Fibroblast of gingiva (primary cell): ENCODE results near the gene PDE6B.
"Not testable (repeated sequence)": the region's sequence is repeated elsewhere in the genome, so short reads cannot be mapped to it uniquely, and the experiment has no call there.

Source experiments
- DNase-seq: peaks from one replicate; pipeline ENCODE4 v3.0.0-alpha.2; 2011; ENCODE audit warnings: low read depth

The PDE6B gene

DNA sequence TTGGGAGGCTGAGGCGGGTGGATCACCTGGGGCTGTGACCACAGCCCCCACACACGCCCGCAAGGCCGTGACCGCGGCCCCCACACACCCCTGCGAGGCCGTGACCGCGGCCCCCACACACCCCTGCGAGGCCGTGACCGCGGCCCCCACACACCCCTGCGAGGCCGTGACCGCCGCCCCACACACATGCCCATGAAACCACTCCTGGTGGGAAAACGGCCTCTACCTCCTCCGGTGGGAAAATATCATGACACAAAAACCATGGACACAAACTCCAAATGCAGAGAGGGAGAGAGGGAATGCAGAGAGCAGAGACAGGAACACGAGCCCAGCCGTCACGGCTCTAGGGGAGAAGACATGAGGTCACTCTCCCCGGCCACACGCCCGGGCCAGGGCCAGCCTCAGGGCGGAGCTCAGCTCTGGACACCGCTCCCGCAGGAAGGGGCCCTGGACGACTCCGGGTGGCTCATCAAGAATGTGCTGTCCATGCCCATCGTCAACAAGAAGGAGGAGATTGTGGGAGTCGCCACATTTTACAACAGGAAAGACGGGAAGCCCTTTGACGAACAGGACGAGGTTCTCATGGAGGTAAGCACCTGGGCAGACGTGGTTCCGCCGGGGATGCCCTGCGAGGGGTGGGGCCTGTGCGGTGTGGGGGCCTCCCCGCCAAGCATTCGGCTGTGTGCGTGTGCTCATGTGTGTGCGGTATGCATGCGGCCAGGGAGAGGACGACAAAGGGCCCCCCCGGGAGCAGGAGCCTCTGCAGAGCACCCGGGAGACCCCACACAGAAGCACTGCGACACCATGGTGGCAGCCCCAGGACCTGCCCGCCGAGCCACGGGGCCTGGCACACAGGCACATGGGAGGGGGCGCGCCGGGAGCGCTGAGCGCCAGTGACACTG is 31.3 kb downstream of the PDE6B start:
- DNase-seq = no peak

DNA sequence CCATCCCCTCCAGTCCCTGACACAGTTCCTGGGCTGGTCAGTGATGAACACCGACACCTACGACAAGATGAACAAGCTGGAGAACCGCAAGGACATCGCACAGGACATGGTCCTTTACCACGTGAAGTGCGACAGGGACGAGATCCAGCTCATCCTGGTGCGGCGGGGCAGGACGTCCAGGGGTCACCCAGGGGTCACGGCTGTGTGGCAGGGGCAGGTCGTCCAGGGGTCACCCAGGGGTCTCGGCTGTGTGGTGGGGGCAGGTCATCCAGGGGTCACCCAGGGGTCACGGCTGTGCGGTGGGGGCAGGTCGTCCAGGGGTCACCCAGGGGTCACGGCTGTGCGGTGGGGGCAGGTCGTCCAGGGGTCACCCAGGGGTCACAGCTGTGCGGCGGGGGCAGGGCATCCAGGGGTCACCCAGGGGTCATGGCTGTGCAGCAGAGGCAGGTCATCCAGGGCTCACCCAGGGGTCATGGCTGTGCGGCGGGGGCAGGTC is 32.0 kb downstream of the PDE6B start:
- no peak for DNase-seq

DNA sequence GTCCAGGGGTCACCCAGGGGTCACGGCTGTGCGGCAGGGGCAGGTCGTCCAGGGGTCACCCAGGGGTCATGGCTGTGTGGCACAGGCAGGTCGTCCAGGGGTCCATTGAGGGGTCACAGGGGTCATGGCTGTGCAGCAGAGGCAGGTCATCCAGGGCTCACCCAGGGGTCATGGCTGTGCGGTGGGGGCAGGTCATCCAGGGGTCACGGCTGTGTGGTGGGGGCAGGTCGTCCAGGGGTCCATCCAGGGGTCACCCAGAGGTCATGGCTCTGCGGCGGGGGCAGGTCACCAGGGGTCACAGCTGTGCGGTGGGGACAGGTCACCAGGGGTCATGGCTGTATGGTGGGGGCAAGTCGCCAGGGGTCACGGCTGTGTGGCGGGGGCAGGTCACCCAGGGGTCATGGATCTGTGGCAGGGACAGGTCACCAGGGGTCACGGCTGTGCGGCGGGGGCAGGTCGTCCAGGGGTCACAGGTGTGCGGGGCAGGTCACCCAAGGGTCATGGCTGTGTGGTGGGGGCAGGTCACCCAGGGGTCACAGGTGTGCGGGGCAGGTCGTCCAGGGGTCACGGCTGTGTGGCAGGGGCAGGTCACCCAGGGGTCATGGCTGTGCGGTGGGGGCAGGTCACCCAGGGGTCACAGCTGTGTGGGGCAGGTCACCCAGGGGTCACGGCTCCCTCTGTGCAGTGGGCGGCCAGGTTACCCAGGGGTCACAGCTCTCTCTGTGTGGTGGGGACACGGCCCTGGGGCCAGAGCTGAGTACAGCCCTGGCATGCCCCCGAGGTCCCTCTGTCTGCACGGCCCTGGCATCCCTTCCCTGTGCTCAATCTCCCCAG is 32.7 kb downstream of the PDE6B start:
- DNase-seq = no peak

DNA sequence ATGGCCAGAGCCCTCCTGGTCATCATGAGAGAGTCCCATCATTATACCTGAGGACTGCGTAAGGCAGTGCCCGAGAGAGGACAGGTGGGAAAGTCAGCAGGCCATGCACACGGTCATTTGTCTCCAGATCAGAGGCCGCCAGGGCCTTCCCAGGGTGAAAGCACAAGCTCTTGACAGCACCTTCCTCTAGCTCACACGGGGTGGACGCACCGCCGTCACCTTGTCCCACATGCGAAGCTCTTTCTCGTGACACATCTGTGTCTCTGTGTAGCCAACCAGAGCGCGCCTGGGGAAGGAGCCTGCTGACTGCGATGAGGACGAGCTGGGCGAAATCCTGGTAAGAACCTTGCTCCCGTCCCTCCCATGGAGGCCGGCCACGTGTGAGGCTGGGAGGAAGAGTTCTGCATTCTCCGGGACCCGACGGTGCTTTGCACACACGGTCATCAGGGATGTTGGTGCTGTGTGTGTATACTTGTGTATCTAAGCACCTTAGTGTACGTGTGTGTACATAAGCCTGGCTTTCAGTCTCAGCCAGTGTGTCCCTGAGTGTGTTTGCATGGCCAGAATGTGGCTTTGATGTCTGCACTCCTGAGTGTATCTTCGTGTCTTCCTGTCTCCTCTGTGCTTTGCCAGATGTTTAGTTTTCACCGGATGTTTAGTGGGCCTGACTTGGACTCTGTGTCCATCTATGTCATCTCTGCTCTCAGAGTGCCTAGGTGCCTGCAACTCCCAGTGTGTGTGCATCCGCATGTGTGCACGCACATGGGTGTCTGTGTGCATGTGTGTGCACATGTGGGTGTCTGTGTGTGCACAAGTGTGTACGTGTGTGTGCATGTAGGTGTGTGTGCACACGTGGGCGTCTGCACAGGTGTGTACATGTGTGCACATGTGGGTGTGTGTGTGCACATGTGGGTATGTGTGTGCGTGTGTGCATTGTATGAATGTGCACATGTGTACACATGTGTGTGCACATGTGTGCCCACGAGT is 33.6 kb downstream of the PDE6B start:
- DNase-seq = no peak

DNA sequence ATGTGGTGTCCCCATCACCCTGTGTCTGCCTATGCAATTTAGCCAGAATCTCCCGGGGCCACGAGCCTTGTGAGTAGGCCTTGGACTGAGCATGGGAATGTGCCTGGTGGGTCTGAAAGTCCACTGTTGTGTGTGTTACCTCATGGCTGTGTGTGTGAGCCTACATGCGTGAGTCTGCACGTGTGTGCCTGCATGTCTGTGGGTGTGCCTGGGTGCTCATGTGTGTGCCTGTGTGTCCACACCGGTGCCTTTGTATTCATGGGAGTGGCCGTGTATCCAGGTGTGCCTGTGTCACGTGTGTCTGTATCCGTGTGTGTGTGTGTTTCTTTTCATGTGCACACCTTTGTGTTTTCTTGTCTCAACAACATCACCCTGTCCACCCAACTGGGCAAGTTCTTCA is 34.5 kb downstream of the PDE6B start:
- no peak for DNase-seq

DNA sequence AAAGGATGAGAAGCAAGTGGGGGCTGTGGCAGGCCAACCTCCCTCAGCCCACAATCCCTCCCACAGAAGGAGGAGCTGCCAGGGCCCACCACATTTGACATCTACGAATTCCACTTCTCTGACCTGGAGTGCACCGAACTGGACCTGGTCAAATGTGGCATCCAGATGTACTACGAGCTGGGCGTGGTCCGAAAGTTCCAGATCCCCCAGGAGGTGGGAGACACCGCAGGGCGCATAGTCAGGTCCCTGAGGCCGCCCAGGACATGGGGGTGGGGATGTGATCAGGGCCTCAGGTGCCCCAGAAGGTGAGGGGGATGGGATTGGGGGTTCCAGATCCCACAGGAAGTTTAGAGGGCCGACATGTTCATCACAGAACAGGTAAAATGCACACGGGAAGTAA is 35.0 kb downstream of the PDE6B start:
- DNase-seq = no peak

DNA sequence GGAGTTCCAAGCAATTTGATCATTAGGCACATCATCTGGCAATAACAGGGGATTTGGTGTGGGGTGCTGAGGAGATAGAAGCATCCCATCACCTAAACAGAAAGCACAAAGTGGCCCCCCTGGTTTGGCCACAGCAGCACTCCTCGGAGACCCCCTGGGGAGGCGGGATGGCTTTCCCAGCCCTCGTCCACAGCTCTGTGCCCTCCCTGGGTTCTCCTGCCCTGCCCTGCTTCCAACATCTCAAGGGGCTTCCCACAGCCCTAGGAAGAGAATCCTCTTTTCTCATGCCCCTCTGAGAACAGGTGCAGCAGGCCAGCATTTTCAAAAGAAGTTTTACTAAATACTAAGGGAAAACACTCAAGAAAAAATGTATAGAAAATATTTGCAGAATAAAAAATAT is 35.9 kb downstream of the PDE6B start:
- no peak for DNase-seq

DNA sequence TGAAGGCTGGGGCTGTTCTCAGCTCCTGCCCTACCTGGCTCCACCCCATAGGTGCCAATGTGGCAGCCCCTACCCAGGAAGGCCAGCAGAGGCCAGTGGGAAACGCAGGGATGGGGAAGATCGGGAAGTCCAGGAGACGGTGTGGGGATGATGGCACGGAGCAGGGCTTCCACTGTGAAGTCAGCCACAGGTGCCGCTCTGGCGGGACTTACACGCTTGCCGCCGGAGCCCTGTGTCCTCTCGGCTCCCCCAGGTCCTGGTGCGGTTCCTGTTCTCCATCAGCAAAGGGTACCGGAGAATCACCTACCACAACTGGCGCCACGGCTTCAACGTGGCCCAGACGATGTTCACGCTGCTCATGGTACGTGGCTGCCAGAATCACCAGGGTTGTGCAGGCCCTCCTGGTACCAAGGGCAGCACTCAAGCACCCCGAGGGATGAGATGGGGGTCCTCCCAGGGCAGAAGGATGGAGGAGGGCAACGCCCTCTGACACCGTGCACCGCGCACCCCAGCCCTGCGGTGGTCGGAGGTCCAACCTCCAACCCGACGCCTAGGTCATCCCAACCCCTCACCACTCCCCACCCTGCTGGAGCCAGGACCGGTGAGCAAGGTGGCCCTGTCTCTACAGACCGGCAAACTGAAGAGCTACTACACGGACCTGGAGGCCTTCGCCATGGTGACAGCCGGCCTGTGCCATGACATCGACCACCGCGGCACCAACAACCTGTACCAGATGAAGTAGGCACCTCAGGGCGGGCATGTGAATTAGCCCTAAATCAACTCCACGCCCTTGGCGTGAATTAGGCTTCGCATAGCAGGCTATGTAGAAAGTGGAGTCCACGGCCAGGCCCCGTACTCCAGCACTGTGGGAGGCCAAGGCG is 36.7 kb downstream of the PDE6B start:
- DNase-seq = no peak

DNA sequence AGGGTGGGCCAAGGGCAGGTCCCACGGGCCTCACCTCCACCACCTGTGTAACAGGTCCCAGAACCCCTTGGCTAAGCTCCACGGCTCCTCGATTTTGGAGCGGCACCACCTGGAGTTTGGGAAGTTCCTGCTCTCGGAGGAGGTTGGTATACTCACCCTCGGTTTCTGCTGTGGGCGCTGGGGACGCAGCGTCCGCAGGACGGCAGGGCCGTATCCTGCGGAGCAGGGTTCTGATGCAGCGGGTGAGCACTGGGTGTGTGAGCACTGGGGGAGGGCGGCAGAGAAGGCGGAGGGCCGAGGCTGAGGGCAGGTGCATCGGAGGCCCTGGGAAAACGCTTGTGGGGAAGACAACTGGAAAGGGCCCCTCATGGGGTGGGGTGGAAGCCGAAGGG is 37.7 kb downstream of the PDE6B start:
- DNase-seq = no peak

DNA sequence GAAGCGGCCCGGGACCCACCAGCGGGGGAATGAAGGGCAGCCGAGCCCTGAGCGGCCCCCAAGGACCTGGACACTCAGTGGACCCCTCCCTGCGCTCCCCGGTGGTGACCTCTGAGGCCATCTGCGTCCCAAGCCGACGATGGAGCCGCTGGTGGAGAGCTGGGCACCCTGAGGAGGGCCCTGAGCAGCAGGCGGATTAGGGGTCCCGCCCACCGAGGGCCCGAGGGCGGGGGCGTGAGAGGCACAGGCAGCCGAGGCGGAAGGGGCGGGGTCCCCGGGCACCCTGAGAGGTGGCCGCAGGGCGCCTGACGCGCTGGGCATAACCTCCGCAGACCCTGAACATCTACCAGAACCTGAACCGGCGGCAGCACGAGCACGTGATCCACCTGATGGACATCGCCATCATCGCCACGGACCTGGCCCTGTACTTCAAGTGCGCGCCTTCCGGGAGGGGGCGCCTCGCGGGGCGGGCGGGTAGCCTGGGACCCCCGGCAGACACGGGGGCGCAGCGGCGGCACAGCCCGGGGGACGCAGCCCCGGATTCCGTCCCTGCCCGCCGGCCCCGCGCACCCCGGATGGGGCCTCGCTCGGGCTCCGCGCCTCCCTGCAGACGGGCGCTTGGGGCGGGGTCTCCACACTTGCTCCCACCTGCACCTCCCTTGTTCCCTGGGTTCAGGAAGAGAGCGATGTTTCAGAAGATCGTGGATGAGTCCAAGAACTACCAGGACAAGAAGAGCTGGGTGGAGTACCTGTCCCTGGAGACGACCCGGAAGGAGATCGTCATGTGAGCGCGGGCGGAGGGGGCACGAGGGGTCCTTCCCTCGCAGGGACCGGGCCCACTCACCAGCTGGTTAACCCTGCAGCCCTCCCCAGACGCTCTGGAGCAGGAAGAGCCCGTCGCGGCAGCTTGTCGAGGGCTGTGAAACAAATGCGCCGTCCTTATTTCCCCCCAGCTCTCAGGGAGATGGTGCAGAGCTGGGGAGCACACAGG is 38.4 kb downstream of the PDE6B start:
- no peak for DNase-seq

DNA sequence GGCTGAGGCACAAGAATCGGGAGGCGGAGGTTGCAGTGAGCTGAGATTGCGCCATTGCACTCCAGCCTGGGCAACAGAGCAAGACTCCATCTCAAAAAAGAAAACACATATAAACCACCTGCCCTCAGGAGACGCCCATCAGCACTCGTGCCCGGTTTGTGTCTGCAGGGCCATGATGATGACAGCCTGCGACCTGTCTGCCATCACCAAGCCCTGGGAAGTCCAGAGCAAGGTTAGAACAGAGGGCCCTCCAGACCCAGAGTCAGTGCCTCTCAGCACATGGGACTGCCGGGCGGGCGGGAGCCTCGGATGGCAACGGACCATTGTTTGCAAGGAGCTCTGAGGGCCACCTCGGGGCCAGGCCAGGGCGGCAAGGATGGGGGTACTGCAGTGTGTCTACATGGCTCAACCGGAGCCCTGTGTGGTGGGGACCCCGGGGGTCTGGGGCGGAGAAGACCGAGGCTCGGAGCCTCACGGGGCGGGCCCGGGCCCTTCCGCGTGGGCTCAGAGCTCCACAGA is 39.4 kb downstream of the PDE6B start:
- DNase-seq = no peak

DNA sequence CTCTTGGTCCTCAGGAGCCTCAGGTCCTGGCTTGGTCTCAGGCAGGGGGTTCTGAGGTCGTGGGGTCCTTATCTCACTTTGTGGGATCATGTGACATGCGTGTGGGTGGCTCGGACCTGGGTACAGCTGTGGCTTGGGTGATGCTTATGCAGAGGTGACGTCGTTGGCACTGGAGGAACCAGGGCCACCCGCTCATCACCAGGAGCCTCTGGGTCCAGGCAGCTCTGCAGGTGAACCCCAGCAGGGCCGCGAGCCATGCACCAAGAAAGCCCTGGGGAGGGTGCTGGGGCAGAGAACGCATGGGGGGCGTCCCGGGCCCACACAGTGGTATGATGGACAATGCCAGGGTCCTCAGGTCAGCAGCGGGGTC is 40.0 kb downstream of the PDE6B start:
- DNase-seq = no peak

DNA sequence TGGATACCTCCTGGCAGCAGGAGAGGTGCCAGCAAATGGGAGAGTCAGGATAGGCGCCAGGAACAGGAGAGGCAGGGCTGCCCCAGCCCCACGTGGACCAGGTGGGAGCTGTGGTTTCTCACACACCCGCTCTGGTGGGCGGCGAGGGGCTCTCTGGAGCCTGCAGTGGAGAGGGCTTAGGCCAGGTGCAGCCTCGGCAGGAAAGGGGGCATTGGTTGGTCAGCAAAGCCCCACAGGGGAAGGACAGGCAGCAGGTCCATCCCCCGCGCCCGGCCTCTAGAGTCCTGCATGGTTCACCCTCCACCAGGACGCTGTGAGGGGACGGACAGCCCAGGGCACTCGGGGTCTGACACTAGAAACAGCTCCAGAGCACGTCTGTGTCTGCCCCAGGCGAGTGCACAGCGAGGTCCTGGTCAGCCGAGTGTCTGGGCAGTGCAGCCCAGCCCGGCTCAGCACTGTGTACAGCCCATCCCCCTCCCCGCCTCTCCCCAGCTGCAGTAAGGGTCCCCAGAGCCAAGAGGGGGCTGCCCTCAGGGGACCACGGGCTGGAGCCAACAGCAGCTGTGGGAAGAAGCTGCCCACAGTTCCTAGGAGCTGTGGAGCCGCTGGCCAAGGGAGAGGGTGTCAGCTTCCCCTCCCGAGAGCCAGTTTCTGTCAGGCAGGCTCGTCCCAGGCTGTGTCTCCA is 40.5 kb downstream of the PDE6B start:
- DNase-seq = no peak

DNA sequence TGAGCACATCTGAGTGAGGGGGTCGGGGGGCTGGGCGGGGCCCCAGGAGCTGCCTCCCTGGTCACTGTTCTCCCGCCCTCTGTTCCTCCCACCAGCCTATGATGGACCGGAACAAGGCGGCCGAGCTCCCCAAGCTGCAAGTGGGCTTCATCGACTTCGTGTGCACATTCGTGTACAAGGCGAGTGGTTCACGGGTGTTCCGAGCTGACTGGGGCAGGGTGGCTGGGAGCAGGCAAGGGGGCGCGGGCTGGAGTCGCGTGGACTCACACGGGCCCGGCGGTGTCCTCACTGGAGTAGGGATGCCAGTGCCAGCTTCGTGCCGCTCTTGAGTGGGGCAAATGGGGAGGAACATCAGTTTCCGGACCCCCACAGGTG is 41.0 kb downstream of the PDE6B start:
- DNase-seq = no peak

DNA sequence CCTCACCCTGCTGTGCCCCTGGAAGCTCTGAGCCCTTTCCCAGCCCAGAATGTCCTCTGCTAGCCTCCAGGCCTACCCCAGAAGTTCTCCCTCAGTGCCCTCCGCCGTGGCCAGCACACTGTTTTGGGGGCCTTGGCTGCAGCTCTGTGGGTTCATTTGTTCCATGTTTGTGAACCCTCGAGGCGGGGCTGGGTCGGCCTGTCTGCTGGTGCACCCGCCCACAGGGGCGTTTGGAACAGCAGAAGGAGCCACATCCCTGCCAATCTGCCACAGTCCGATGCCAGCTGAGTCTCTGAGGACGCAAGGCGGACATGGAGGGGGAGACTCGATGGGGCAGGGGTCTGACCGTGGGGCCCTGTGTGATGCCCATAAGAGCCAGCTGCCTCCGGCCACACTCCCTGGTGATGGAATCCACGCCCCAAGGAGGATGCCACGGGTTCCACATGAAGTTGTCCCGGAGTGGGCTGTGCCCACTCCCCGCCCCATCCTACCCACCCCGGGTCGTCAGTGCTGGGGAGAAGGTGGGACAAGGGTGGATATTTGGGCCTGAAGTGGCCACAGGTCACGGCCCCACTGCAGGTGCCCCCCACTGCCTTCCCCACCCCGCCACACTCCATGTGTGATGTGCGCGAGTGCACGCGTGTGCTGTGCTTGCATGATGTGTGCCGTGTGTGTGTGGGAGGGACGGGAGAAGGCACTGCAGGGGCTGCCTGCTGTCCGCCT is 41.6 kb downstream of the PDE6B start:
- DNase-seq = no peak

DNA sequence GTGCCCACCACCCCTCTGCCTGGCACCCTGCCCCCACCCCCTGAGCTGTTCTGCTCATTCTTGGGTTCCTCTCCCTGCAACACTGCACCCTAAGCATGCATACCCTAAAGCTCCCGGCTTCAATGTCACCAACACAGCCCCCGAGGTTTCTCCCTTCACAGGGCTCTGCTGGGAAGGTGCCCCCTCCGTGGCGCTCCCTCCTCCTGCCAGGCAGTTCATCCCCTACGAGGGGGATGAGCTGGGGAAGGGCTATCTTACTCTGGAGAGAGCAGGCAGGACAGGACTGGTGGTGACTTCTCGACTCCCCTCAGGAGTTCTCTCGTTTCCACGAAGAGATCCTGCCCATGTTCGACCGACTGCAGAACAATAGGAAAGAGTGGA is 42.2 kb downstream of the PDE6B start:
- DNase-seq = no peak

DNA sequence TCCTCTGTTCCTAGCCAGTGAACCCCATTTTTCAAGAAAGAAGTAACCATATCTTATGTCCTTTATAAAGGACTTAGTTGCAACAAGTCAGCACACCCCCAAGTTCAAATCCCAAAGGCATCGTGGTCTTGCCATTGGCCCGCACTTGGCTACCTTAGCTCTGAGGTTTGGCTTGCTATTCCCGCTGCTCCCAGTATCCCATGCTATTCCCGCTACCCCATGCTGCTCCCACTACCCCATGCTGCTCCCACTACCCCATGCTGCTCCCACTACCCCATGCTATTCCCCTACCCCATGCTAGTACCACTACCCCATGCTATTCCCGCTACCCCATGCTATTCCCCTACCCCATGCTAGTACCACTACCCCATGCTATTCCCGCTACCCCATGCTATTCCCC is 42.8 kb downstream of the PDE6B start:
- DNase-seq = not testable (repeated sequence)
